Measurements from ENCODE around the gene EMSY. TPM values are rescaled to one million over a fixed set of nuclear protein-coding genes. Genes with fewer than 3 reads are reported as not detected.

Gene EMSY
- total and polyA plus RNA-seq, 9 of the 15 experiments (the other 6 are each of a cell fraction or from before 2014, with no cell fraction given): 12.7 to 25.4 (median 17.9) TPM

DNA sequence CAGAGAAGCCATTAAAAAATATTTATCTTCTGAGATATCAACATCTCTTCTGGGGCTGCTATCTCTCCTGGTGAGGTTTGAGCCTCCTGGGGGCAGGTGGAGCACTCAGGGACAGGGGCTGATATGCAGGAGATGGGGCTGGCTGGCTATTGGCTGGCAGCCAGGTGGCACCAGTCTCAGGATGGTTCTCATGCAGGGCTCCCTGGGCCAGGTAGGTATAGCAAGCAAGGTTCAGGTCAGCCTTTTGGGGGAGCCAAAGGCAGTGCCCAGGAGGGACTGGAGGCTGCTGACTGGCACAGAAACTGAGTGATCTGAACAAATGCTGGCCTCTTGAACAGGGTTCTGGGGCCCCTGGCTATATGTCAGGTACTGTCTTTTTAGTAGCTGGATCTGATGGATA, 29.7 kb upstream of the EMSY start (continued):
- TF ChIP-seq, protein P1, sequence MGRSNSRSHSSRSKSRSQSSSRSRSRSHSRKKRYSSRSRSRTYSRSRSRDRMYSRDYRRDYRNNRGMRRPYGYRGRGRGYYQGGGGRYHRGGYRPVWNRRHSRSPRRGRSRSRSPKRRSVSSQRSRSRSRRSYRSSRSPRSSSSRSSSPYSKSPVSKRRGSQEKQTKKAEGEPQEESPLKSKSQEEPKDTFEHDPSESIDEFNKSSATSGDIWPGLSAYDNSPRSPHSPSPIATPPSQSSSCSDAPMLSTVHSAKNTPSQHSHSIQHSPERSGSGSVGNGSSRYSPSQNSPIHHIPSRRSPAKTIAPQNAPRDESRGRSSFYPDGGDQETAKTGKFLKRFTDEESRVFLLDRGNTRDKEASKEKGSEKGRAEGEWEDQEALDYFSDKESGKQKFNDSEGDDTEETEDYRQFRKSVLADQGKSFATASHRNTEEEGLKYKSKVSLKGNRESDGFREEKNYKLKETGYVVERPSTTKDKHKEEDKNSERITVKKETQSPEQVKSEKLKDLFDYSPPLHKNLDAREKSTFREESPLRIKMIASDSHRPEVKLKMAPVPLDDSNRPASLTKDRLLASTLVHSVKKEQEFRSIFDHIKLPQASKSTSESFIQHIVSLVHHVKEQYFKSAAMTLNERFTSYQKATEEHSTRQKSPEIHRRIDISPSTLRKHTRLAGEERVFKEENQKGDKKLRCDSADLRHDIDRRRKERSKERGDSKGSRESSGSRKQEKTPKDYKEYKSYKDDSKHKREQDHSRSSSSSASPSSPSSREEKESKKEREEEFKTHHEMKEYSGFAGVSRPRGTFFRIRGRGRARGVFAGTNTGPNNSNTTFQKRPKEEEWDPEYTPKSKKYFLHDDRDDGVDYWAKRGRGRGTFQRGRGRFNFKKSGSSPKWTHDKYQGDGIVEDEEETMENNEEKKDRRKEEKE (IDR thresholded peaks at IDR 0.05; ENCODE audit: borderline replicate concordance in 1 of 2, control insufficient read depth in 1 of 2, low read depth in 2 of 2, low read length in 1 of 2): no peak
- TF ChIP-seq, protein P2, sequence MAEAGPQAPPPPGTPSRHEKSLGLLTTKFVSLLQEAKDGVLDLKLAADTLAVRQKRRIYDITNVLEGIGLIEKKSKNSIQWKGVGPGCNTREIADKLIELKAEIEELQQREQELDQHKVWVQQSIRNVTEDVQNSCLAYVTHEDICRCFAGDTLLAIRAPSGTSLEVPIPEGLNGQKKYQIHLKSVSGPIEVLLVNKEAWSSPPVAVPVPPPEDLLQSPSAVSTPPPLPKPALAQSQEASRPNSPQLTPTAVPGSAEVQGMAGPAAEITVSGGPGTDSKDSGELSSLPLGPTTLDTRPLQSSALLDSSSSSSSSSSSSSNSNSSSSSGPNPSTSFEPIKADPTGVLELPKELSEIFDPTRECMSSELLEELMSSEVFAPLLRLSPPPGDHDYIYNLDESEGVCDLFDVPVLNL (CRISPR knock-in tag; IDR thresholded peaks at IDR 0.05; ENCODE audit: low read depth): no peak
- TF ChIP-seq, protein P3, sequence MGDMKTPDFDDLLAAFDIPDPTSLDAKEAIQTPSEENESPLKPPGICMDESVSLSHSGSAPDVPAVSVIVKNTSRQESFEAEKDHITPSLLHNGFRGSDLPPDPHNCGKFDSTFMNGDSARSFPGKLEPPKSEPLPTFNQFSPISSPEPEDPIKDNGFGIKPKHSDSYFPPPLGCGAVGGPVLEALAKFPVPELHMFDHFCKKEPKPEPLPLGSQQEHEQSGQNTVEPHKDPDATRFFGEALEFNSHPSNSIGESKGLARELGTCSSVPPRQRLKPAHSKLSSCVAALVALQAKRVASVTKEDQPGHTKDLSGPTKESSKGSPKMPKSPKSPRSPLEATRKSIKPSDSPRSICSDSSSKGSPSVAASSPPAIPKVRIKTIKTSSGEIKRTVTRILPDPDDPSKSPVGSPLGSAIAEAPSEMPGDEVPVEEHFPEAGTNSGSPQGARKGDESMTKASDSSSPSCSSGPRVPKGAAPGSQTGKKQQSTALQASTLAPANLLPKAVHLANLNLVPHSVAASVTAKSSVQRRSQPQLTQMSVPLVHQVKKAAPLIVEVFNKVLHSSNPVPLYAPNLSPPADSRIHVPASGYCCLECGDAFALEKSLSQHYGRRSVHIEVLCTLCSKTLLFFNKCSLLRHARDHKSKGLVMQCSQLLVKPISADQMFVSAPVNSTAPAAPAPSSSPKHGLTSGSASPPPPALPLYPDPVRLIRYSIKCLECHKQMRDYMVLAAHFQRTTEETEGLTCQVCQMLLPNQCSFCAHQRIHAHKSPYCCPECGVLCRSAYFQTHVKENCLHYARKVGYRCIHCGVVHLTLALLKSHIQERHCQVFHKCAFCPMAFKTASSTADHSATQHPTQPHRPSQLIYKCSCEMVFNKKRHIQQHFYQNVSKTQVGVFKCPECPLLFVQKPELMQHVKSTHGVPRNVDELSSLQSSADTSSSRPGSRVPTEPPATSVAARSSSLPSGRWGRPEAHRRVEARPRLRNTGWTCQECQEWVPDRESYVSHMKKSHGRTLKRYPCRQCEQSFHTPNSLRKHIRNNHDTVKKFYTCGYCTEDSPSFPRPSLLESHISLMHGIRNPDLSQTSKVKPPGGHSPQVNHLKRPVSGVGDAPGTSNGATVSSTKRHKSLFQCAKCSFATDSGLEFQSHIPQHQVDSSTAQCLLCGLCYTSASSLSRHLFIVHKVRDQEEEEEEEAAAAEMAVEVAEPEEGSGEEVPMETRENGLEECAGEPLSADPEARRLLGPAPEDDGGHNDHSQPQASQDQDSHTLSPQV (IDR thresholded peaks at IDR 0.05): no peak
- no peak for TF ChIP-seq MECOM (CRISPR knock-in tag; IDR thresholded peaks at IDR 0.05)

Measured in K562 (cell line).